MCF 10A (cell line): Measurements from ENCODE around the gene TUB. TPM values are rescaled to one million over a fixed set of nuclear protein-coding genes. Genes with fewer than 3 reads are reported as not detected.

Source experiments
- BruUV-seq: library from RNA; stranded (reverse); fragments of 400-500 nt; replicated peaks from 2 replicates; lab custom pipeline; 2021; lab: Mats Ljungman, UMichigan
- CTCF ChIA-PET: fragments of 300-600 bp; sonication (Branson Sonifier 250); formaldehyde crosslinking; extraction: SDS; loops from one replicate; lab custom pipeline; 2021; ENCODE audit warnings: antibody characterized with exemption, inconsistent platforms; lab: Yijun Ruan, JAX
- POLR2A ChIA-PET: fragments of 300-600, 350-650 bp; sonication (Branson Sonifier 250); formaldehyde crosslinking; extraction: SDS; loops from one replicate; lab custom pipeline; 2020; ENCODE audit warnings: antibody characterized with exemption, inconsistent platforms; lab: Yijun Ruan, JAX
- DNase-seq: peaks from one replicate; pipeline ENCODE4 v3.0.0-alpha.2; 2018; ENCODE audit not compliant: unreplicated experiment
- H3K27ac Mint-ChIP-seq: one replicate; pipeline ENCODE4 v1.8.0; 2022; ENCODE audit warnings: mild to moderate bottlenecking, low read depth, mixed read lengths; ENCODE audit not compliant: unreplicated experiment
- H3K27me3 Mint-ChIP-seq: one replicate; pipeline ENCODE4 v1.8.0; 2022; ENCODE audit warnings: mixed read lengths; ENCODE audit not compliant: insufficient read depth, unreplicated experiment
- H3K36me3 Mint-ChIP-seq: one replicate; pipeline ENCODE4 v1.8.0; 2022; ENCODE audit warnings: mild to moderate bottlenecking, moderate library complexity, mixed read lengths; ENCODE audit not compliant: insufficient read depth, unreplicated experiment
- H3K4me1 Mint-ChIP-seq: one replicate; pipeline ENCODE4 v1.8.0; 2022; ENCODE audit warnings: mixed read lengths; ENCODE audit not compliant: insufficient read depth, unreplicated experiment
- H3K4me3 Mint-ChIP-seq: one replicate; pipeline ENCODE4 v1.8.0; 2022; ENCODE audit warnings: mild to moderate bottlenecking, moderate library complexity, mixed read lengths; ENCODE audit not compliant: unreplicated experiment
- H3K9me3 Mint-ChIP-seq: one replicate; pipeline ENCODE4 v1.8.0; 2022; ENCODE audit warnings: mixed read lengths; ENCODE audit not compliant: unreplicated experiment
- intact Hi-C: fragments of 100-400 bp; cut with micrococcal nuclease; formaldehyde crosslinking; loops from 2 replicates; pipeline ENCODE4 v1.14.1; 2022
- total RNA-seq: library from RNA; stranded (reverse); gene quantifications from 2 replicates; pipeline ENCODE4 v1.2.3, GENCODE V29; 2022
- TF ChIP-seq, protein P1 (sequence below): fragments of 200-600 bp; IDR thresholded peaks from one replicate; pipeline ENCODE4 v1.8.0; 2022; ENCODE audit warnings: antibody characterized with exemption, mild to moderate bottlenecking; ENCODE audit not compliant: unreplicated experiment

TUB gene
- total RNA-seq, 1 experiment from 2014 or later: 1.4 TPM

DNA sequence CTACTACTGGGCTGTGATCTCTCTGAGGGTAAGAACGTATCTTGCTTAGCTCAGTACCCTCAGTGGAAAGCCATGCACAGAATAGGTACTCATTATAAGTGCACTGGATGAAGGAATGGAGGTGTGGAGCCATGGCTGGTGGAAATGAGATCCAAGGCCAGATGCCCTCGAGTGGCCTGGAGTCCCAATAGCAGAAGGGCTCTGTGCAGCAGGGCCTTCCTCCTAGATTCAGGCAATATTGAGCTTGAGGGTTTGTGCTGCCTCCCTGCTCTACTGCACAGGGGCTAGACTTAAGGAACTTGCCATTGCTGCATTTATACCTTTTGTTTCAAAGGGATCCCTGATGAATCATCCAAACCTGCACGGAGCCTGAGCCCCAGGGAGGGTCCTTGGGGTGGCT, 33.6 kb upstream of the TUB start:
- Mint-ChIP-seq H3K27ac (no peak overlapping the region), H3K9me3 (no peaks in the 10 kb centered on the region), H3K36me3 (no peaks in the 10 kb centered on the region), H3K27me3 (peaks cover 66% of the 10 kb centered on the region), H3K4me1 (no peaks in the 10 kb centered on the region), H3K4me3 (no peak overlapping the region)
- intact Hi-C loops: no loop called here
- TF ChIP-seq, protein P1, sequence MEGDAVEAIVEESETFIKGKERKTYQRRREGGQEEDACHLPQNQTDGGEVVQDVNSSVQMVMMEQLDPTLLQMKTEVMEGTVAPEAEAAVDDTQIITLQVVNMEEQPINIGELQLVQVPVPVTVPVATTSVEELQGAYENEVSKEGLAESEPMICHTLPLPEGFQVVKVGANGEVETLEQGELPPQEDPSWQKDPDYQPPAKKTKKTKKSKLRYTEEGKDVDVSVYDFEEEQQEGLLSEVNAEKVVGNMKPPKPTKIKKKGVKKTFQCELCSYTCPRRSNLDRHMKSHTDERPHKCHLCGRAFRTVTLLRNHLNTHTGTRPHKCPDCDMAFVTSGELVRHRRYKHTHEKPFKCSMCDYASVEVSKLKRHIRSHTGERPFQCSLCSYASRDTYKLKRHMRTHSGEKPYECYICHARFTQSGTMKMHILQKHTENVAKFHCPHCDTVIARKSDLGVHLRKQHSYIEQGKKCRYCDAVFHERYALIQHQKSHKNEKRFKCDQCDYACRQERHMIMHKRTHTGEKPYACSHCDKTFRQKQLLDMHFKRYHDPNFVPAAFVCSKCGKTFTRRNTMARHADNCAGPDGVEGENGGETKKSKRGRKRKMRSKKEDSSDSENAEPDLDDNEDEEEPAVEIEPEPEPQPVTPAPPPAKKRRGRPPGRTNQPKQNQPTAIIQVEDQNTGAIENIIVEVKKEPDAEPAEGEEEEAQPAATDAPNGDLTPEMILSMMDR: no peak
- ChIA-PET CTCF (interaction anchor here (0.6 to 3.2 kb wide), 4 partner anchors 14 to 52 kb away, joined by 3 to 17 read pairs (median 4); no protein-coding TSS in a partner anchor), POLR2A (interaction anchor here (0.7 kb wide), 1 partner anchor 594 kb away, joined by 3 read pairs; no protein-coding TSS in a partner anchor)
- DNase-seq: no peak
- BruUV-seq: no TSS peak

DNA sequence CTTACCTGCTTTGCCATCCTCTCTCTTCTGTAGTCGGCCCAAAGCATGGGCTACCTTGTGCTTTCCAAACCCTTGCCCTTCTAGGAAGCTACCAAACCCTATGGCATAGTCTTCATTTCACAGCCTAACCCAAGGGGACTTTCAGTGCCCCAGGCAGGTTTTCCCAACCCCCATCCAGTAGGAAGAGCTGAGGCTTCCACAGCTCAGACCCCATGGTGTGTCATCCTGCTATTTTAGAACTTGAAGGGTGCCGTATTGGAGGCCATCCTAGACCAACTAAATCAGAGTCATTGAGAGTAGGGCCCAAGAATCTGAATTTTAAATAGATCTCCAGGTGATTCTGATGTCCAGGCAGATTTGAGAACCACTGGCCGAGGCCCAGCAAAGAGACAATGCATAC, 31.9 kb upstream of the TUB start:
- Mint-ChIP-seq H3K27ac (no peak overlapping the region), H3K4me3 (no peak overlapping the region), H3K9me3 (no peaks in the 10 kb centered on the region), H3K4me1 (no peaks in the 10 kb centered on the region), H3K27me3 (peaks cover 55% of the 10 kb centered on the region), H3K36me3 (no peaks in the 10 kb centered on the region)
- no TSS peak for BruUV-seq
- no peak for DNase-seq
- CTCF ChIA-PET: interaction anchor here (0.6 to 3.2 kb wide), 6 partner anchors 10 to 1518 kb away, joined by 3 to 17 read pairs (median 9); no protein-coding TSS in a partner anchor
- TF ChIP-seq, protein P1: no peak
- intact Hi-C loops: no loop called here
- POLR2A ChIA-PET: no interaction called here

DNA sequence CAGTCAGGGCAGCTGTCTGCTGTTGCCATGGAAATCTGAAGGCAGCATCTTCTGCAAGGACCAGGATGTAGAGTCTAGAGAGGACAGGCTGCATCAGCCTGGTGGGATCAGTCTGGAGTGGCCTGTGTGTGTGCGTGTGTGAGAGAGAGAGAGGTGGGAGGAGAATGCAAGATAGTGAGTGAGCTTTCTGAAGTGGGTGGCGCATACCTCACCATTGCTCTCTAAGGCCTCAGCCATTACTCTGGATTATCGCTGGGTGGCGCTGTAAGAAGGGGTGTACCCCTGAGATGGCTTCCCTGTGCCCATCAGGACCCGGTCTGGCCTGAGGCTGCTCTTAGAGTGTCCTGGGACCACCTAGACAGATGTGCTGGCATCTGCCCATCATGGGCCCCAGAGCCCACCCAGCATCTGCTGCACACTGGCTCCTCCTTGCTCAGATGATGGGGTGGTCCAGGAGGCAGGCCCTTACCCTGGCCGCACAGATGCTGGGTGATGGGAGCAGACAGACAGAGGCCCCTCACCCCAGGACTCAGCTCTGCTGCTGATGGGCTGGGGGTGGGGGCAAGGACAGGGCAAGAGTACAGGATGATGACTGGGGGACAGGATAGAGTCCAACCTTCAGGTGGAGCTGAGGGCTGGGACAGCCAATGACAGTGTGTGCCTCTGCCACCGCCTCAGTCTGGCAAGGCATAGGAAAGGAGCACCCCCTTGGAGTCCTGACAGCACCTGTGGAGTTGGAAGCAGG, 25.7 kb upstream of the TUB start:
- H3K36me3 Mint-ChIP-seq: no peaks in the 10 kb centered on the region
- no peak overlapping the region for H3K27ac Mint-ChIP-seq
- H3K4me3 Mint-ChIP-seq: no peak overlapping the region
- no peaks in the 10 kb centered on the region for H3K9me3 Mint-ChIP-seq
- intact Hi-C loops: no loop called here
- H3K27me3 Mint-ChIP-seq: peaks cover 17% of the 10 kb centered on the region
- CTCF ChIA-PET: interaction anchor here (0.5 to 3.4 kb wide), 8 partner anchors 22 to 48 kb away, joined by 3 to 26 read pairs (median 4); no protein-coding TSS in a partner anchor
- DNase-seq: no peak
- no TSS peak for BruUV-seq
- peaks cover 8% of the 10 kb centered on the region for H3K4me1 Mint-ChIP-seq
- TF ChIP-seq, protein P1: peak; percentile 8
- POLR2A ChIA-PET: no interaction called here

DNA sequence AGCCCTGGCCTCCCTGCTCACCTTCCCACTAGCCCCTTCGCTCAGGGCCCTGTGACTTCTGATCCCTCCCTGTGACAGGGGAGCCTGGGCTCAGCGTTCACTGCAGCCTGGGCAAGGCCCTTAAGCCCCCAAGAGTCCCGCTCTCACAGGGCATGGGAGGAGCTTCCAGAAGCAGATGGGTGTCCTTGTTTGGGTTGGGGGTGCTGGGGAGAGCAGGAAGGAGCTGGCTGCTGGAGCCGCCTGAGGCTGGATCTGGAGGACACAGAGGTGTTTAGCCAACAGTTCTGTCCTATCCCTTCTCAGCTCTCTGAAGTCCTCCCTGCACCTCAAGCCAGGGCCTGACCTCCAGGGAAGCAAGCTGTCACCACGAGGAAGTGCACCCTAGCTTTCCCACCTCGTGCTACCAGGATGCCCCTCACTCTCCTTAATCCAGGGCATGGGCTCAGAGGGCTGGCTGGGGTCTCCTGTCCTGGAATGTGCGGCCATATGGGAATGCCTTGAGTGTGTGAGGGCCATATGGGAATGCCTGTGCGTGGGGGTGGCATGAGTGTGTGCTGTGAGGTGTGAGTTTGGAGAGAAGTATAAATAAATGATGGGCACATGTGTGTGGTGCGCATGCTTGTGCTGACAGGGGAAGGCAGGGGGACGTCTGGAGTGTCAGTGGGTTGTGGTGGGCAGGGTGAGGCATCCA, 25.0 kb upstream of the TUB start:
- CTCF ChIA-PET: interaction anchor here (1.1 to 3.4 kb wide), 6 partner anchors 15 to 44 kb away, joined by 3 to 26 read pairs (median 4); no protein-coding TSS in a partner anchor
- Mint-ChIP-seq H3K9me3 (no peaks in the 10 kb centered on the region), H3K4me1 (peaks cover 8% of the 10 kb centered on the region), H3K27me3 (peaks cover 10% of the 10 kb centered on the region), H3K4me3 (no peak overlapping the region), H3K27ac (no peak overlapping the region), H3K36me3 (no peaks in the 10 kb centered on the region)
- POLR2A ChIA-PET: interaction anchor here (1.3 kb wide), 1 partner anchor 11 kb away, joined by 5 read pairs; no protein-coding TSS in a partner anchor
- intact Hi-C loops: no loop called here
- TF ChIP-seq, protein P1: no peak
- no peak for DNase-seq
- BruUV-seq: no TSS peak
